ENCODE results near the gene LRRC42.

GRCh38 chr1:53986458-53986857 is 40.3 kb downstream of the LRRC42 start:
- TF ChIP-seq CTCF (conservative IDR thresholded peaks at IDR 0.05 in 1 of 2, IDR thresholded peaks at IDR 0.05 in 1 of 2; ENCODE audit: extremely low read depth in 1 of 2, insufficient read depth in 1 of 2, low read depth in 1 of 2, low read length in 2 of 2) (no peak), EZH2 (IDR thresholded peaks at IDR 0.05; ENCODE audit: borderline replicate concordance, low read length) (no peak)

All from mammary epithelial cell (primary cell).